ENCODE data around the gene FGF12.

The FGF12 gene

GRCh38 chr3:192417017-192417416 lies 310.3 kb downstream of the FGF12 start:
- Histone ChIP-seq H3K4me2 (ENCODE audit: low read length) (no peak overlapping the region), H3K4me1 (ENCODE audit: control insufficient read depth, low read length) (no peaks in the 10 kb centered on the region), H3K36me3 (ENCODE audit: control insufficient read depth, low read length) (no peaks in the 10 kb centered on the region), H3K9me2 (replicated peaks; ENCODE audit: control insufficient read depth, low read length) (no peaks in the 10 kb centered on the region), H3K9me3 (ENCODE audit: control insufficient read depth, insufficient read depth, low read length) (no peaks in the 10 kb centered on the region), H3F3A (ENCODE audit: control insufficient read depth, insufficient read depth) (no peaks in the 10 kb centered on the region), H3K4me3 (ENCODE audit: low read length) (no peak overlapping the region), H4K20me1 (ENCODE audit: control insufficient read depth, insufficient read depth, low read depth, low read length) (no peaks in the 10 kb centered on the region), H3K27ac (ENCODE audit: low read depth, low read length) (no peak overlapping the region), H3K79me2 (ENCODE audit: control insufficient read depth, low read length) (no peaks in the 10 kb centered on the region), H3K27me3 (ENCODE audit: control insufficient read depth, low read length) (no peaks in the 10 kb centered on the region)
- TF ChIP-seq CTCF (IDR thresholded peaks at IDR 0.05; ENCODE audit: low read depth, low read length, poor library complexity, severe bottlenecking) (no peak), EZH2phosphoT487 (IDR thresholded peaks at IDR 0.05; ENCODE audit: borderline replicate concordance, low read length) (no peak)

- Histone ChIP-seq H3K36me3 (ENCODE audit: control insufficient read depth, low read length) (no peaks in the 10 kb centered on the region), H3K9me2 (replicated peaks; ENCODE audit: control insufficient read depth, low read length) (no peaks in the 10 kb centered on the region), H3K4me2 (ENCODE audit: low read length) (no peak overlapping the region), H3K4me3 (ENCODE audit: low read length) (no peak overlapping the region), H3K27me3 (ENCODE audit: control insufficient read depth, low read length) (no peaks in the 10 kb centered on the region), H3K4me1 (ENCODE audit: control insufficient read depth, low read length) (no peaks in the 10 kb centered on the region), H3K79me2 (ENCODE audit: control insufficient read depth, low read length) (no peaks in the 10 kb centered on the region), H3F3A (ENCODE audit: control insufficient read depth, insufficient read depth) (no peaks in the 10 kb centered on the region), H3K27ac (ENCODE audit: low read depth, low read length) (no peak overlapping the region), H3K9me3 (ENCODE audit: control insufficient read depth, insufficient read depth, low read length) (0 out of 2 replicates have a peak, but pooled peaks cover 3% of the 10 kb centered on the region), H4K20me1 (ENCODE audit: control insufficient read depth, insufficient read depth, low read depth, low read length) (no peaks in the 10 kb centered on the region)
- no peak for TF ChIP-seq CTCF (IDR thresholded peaks at IDR 0.05; ENCODE audit: low read depth, low read length, poor library complexity, severe bottlenecking)
- no peak for TF ChIP-seq EZH2phosphoT487 (IDR thresholded peaks at IDR 0.05; ENCODE audit: borderline replicate concordance, low read length)
Measured at GRCh38 chr3:192413461-192413860, 313.9 kb downstream of the FGF12 start.

- H3K27me3 ChIP-seq (ENCODE audit: control insufficient read depth, low read length) = no peaks in the 10 kb centered on the region
- H3K4me1 ChIP-seq (ENCODE audit: control insufficient read depth, low read length) = no peaks in the 10 kb centered on the region
- no peaks in the 10 kb centered on the region for H3F3A ChIP-seq (ENCODE audit: control insufficient read depth, insufficient read depth)
- H4K20me1 ChIP-seq (ENCODE audit: control insufficient read depth, insufficient read depth, low read depth, low read length) = no peaks in the 10 kb centered on the region
- TF ChIP-seq EZH2phosphoT487 (IDR thresholded peaks at IDR 0.05; ENCODE audit: borderline replicate concordance, low read length) (no peak), CTCF (IDR thresholded peaks at IDR 0.05; ENCODE audit: low read depth, low read length, poor library complexity, severe bottlenecking) (no peak)
- 0 out of 2 replicates have a peak, but pooled peaks cover 3% of the 10 kb centered on the region for H3K9me3 ChIP-seq (ENCODE audit: control insufficient read depth, insufficient read depth, low read length)
- H3K4me2 ChIP-seq (ENCODE audit: low read length) = no peak overlapping the region
- H3K36me3 ChIP-seq (ENCODE audit: control insufficient read depth, low read length) = no peaks in the 10 kb centered on the region
- H3K27ac ChIP-seq (ENCODE audit: low read depth, low read length) = no peak overlapping the region
- no peaks in the 10 kb centered on the region for H3K79me2 ChIP-seq (ENCODE audit: control insufficient read depth, low read length)
- H3K9me2 ChIP-seq (replicated peaks; ENCODE audit: control insufficient read depth, low read length) = no peaks in the 10 kb centered on the region
- H3K4me3 ChIP-seq (ENCODE audit: low read length) = no peak overlapping the region
Measured at GRCh38 chr3:192410684-192410960, 316.7 kb downstream of the FGF12 start.

Measured in DOHH2 (cell line).